ENCODE data around the gene PHF21B. TPM values are rescaled to one million over a fixed set of nuclear protein-coding genes. Genes with fewer than 3 reads are reported as not detected.

The PHF21B gene
- total and polyA plus RNA-seq, 12 donors: 0.30 to 4.4 (median 1.8) TPM

- intact Hi-C loops (cut with DNase I): no loop called here
- H3K4me1 ChIP-seq (replicated peaks in 1 of 2): peaks cover 0 to 6% of the 10 kb centered on the region in 2 donors
- peak overlapping the region in 3 of 5 donors; percentile 8 to 17 (median 14) for H3K27ac ChIP-seq
- no peak for DNase-seq
- no peaks in the 10 kb centered on the region for H3K9me3 ChIP-seq (replicated peaks in 1 of 3)
- H3K4me3 ChIP-seq: no peak overlapping the region
- WGBS, 4 donors: 77 to 97% (median 90%) methylated on average over 5 to 8 of the region's 8 CpGs
- H3K27me3 ChIP-seq: no peaks in the 10 kb centered on the region
- no peaks in the 10 kb centered on the region for H3K36me3 ChIP-seq (replicated peaks in 1 of 2)
- TF ChIP-seq CTCF (IDR thresholded peaks at IDR 0.05) (no peak), POLR2A (IDR thresholded peaks at IDR 0.05) (no peak)
These were observed 79.1 kb downstream of the PHF21B start for GRCh38 chr22:44930711-44931035.

- peaks cover 0 to 6% of the 10 kb centered on the region in 2 donors for H3K4me1 ChIP-seq (replicated peaks in 1 of 2)
- H3K4me3 ChIP-seq: no peak overlapping the region
- no peaks in the 10 kb centered on the region for H3K36me3 ChIP-seq (replicated peaks in 1 of 2)
- TF ChIP-seq CTCF (IDR thresholded peaks at IDR 0.05): no peak
- no peak for TF ChIP-seq POLR2A (IDR thresholded peaks at IDR 0.05)
- intact Hi-C loops (cut with DNase I): no loop called here
- no peaks in the 10 kb centered on the region for H3K9me3 ChIP-seq (replicated peaks in 1 of 3)
- WGBS, 4 donors: 86 to 90% (median 87%) methylated on average over 12 to 13 of the region's 13 CpGs
- no peaks in the 10 kb centered on the region for H3K27me3 ChIP-seq
- no peak overlapping the region for H3K27ac ChIP-seq
- DNase-seq: no peak
These were observed 79.6 kb downstream of the PHF21B start for GRCh38 chr22:44930016-44930710.

GRCh38 chr22:44929359-44930015 is 80.3 kb downstream of the PHF21B start:
- Histone ChIP-seq H3K27ac (no peak overlapping the region), H3K9me3 (replicated peaks in 1 of 3) (no peaks in the 10 kb centered on the region), H3K4me3 (no peak overlapping the region), H3K4me1 (replicated peaks in 1 of 2) (peaks cover 0 to 6% of the 10 kb centered on the region in 2 donors), H3K27me3 (no peaks in the 10 kb centered on the region), H3K36me3 (replicated peaks in 1 of 2) (no peaks in the 10 kb centered on the region)
- no peak for TF ChIP-seq POLR2A (IDR thresholded peaks at IDR 0.05)
- TF ChIP-seq CTCF (IDR thresholded peaks at IDR 0.05): no peak
- no peak for DNase-seq
- intact Hi-C loops (cut with DNase I): no loop called here
- WGBS, 4 donors: 91 to 93% (median 92%) methylated on average over 18 of the region's 18 CpGs

GRCh38 chr22:44928711-44929358 is 81.0 kb downstream of the PHF21B start:
- Histone ChIP-seq H3K4me1 (replicated peaks in 1 of 2) (peaks cover 0 to 6% of the 10 kb centered on the region in 2 donors), H3K36me3 (replicated peaks in 1 of 2) (no peaks in the 10 kb centered on the region), H3K27ac (no peak overlapping the region), H3K9me3 (replicated peaks in 1 of 3) (no peaks in the 10 kb centered on the region), H3K4me3 (no peak overlapping the region), H3K27me3 (no peaks in the 10 kb centered on the region)
- 85 to 94% (median 89%) methylated on average over 15 to 18 of the region's 18 CpGs for WGBS, 4 donors
- DNase-seq: no peak
- no peak for TF ChIP-seq CTCF (IDR thresholded peaks at IDR 0.05)
- no peak for TF ChIP-seq POLR2A (IDR thresholded peaks at IDR 0.05)
- intact Hi-C loops (cut with DNase I): no loop called here
